Myocyte (in vitro differentiated cells): ENCODE results near the gene NBPF15. TPM values are rescaled to one million over a fixed set of nuclear protein-coding genes. Genes with fewer than 3 reads are reported as not detected.
A peak's percentile ranks its signal among the peaks of the same experiment; 100 is the strongest.
"Not testable (repeated sequence)": the region's sequence is repeated elsewhere in the genome, so short reads cannot be mapped to it uniquely, and the experiment has no call there.

Source experiments
- DNase-seq: peaks from one replicate; pipeline ENCODE4 v3.0.0-alpha.2; 2012; ENCODE audit warnings: low read depth
- polyA plus RNA-seq: library from polyadenylated mRNA; unstranded; fragments of >200 nt; gene quantifications from one replicate; pipeline ENCODE4 v1.2.1, GENCODE V29; 2012; ENCODE audit warnings: missing spikeins
- total RNA-seq: library from RNA; depleted of rRNA; stranded (reverse); fragments of >200 nt; gene quantifications from 2 replicates; pipeline ENCODE4 v1.2.3, GENCODE V29; 2014

Gene NBPF15
- total RNA-seq = 20.8 and 27.0 TPM in 2 replicates
- polyA plus RNA-seq = 34.9 TPM

- DNase-seq = peak; percentile 71
Measured at GRCh38 chr1:144461136-144461759, at the start of gene NBPF15. Gene NBPF15, minus strand, starts transcription at chr1:144461669. Its CDS starts 21,666 bp downstream, at chr1:144440003.

- DNase-seq = not testable (repeated sequence)
Measured at GRCh38 chr1:144496429-144496828, 35.0 kb upstream of the NBPF15 start.

GRCh38 chr1:144494130-144494529 lies 32.7 kb upstream of the NBPF15 start:
- not testable (repeated sequence) for DNase-seq

GRCh38 chr1:144490394-144490793 lies 28.9 kb upstream of the NBPF15 start:
- not testable (repeated sequence) for DNase-seq

DNA sequence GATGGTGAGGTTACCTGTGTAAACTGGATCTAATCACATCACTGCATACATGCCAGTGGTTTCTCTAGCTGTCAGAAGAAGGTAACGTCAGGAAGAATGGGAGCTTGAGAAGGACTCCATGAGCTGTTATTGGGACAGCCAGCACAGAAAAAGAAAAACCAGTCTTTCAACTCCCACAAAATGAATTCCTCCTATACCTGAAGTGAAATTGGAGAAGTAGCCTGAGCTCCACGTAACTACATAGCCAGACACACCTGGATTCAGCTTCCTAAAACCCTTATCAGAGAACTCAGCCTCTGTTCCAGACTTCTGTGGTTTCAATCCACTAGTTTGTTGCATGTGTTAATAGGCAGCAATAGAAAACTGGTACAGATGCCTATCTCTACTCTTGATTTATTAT lies 25.5 kb upstream of the NBPF15 start:
- DNase-seq = not testable (repeated sequence)

GRCh38 chr1:144485048-144485993 lies 23.9 kb upstream of the NBPF15 start:
- DNase-seq = not testable (repeated sequence)

- DNase-seq = not testable (repeated sequence)
Measured at GRCh38 chr1:144473897-144474296, 12.4 kb upstream of the NBPF15 start.

DNA sequence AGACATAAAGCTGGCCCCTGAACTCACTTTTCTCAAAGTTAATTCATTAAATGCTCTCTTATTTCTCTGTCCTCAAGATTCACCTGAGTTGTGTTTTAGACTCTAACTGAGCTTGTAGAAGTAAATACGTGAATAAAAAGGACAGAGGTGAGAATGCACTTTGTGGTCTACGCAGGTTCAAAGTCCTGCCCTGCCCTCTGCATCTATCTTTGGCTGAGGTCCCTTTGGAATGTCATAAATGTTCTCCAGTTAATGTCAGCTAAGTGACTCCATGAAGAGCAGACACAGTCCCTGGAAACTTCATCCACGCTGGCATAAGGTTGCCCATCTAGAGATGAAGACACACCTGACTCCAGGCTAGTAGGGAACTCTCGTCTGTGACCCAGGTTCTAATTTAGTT lies 10.0 kb upstream of the NBPF15 start:
- DNase-seq = not testable (repeated sequence)

- DNase-seq = not testable (repeated sequence)
Measured at GRCh38 chr1:144461778-144462177, 309 bp upstream of the NBPF15 start.

DNA sequence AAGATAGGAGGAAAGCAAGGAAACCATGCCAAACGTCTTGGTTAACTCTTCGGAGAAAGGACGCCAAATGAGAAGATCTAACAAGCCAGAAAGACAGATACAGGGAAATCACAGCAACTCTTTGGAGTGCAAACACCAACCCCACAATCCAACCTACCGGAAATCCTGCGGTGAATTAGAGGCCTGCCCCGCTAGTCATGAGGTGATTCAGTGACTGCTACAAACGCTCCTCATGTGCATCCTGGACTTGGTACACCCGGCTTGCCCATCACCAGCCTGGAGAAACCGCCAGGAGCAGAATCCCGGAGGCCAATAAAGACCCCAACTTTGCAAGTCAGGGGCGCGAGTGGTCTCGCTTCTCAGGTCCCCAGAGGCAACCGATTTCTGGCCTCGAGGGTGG lies 783 bp downstream of the NBPF15 start:
- DNase-seq = not testable (repeated sequence)

DNA sequence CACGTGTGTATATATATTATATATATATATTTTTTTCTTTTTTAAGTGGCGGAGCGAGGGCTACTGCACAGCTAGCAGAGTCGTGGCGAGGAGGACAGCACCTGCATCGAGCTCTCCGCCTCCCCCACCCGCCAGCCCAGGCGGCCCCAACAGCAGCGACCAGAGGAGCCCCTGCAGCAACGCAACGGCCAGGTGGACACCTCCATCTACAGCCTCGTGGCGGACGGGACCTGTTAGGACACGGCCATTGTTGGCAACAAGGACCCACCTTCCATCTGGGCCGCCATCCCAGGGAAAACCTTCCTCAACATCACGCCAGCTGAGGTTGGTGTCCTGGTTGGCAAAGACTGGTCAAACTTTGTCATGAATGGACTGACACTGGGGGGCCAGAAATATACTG lies 19.1 kb downstream of the NBPF15 start:
- DNase-seq = not testable (repeated sequence)

DNA sequence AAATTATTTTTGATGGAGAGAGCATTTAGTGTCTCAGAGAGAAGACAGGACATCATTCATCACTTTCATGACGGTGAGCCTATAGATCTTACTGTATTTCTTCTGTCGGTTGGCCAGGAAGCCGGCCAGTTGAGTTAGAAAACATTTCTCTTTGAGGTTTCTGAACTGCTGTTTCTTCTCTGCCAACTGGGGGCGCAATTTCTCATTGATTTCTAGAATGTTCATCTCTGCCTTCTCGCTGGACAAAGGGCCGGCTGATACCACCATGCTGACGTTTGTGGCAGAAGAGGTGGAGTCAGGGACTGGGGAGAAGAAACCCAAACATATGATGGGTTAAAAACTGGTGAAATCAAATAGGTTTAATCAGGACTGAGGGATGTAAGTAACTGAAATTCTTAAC lies 21.7 kb downstream of the NBPF15 start:
- not testable (repeated sequence) for DNase-seq

GRCh38 chr1:144418891-144419694 lies 42.4 kb downstream of the NBPF15 start:
- DNase-seq = peak; percentile 34

- not testable (repeated sequence) for DNase-seq
Measured at GRCh38 chr1:144413404-144414118, 47.9 kb downstream of the NBPF15 start.

GRCh38 chr1:144412491-144413403 lies 48.7 kb downstream of the NBPF15 start:
- peak; percentile 93 for DNase-seq

DNA sequence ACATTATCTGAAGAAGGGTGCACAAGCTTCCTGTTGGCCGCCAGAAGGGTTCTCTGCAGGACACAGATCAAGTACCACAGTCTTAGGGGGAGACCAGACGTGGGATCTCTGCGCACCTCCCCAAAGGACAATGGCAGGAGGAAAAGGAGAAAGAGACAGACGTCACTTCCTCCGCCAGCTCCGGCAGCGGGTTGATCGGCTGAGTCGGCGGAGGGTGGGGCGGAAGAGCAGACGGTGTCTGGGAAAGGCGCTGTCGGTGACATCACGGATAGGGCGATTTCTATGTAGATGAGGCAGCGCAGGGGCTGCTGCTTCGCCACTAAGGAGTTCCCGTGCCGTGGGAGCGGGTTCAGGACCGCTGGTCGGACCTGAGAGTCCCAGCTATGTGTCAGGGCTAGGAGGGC lies 49.4 kb downstream of the NBPF15 start:
- DNase-seq = peak; percentile 69

DNA sequence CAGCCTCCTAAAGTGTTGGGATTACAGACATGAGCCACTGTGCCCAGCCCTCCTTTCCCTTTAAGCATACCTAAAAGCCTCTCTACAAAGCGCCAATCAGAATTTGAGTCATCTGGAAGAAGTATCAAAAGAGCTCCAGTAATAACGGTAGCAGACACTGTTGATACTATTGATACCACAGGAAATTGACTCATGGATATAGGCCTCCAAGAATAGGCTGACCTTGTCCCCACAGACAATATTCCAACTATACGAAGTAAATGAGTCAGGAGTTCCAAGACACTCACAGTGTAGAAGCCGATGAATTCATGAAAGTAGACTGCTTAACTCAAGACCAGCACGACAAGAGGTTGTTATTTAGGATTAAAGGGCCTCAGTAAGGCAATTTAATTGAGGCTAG lies 58.7 kb downstream of the NBPF15 start:
- not testable (repeated sequence) for DNase-seq

DNA sequence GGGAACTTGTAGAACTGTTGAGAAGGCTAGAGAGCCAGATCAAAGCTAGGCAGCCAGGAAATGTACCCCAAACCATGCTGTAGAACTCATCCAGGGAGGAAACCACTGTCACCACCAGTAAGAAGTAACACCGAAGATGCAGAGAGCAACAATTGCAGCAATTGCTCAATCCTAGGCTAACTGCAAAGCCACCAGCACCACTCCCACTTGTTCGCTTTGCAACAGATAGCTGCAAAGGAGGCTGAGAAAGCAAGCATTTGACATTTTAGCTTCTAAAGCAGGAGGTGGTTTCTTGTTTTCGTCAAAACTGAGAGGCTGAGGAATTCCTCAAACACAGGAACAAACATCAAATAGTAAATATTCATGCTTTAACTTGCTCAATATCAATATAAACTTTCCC lies 89.8 kb downstream of the NBPF15 start:
- not testable (repeated sequence) for DNase-seq
